ENCODE measurements around the gene RLF. TPM values are rescaled to one million over a fixed set of nuclear protein-coding genes. Genes with fewer than 3 reads are reported as not detected.
A peak's percentile ranks its signal among the peaks of the same experiment; 100 is the strongest.

RLF gene
- total and polyA plus RNA-seq, 3 donors from 2014 or later = 16.4 to 28.4 (median 27.2) TPM

DNA sequence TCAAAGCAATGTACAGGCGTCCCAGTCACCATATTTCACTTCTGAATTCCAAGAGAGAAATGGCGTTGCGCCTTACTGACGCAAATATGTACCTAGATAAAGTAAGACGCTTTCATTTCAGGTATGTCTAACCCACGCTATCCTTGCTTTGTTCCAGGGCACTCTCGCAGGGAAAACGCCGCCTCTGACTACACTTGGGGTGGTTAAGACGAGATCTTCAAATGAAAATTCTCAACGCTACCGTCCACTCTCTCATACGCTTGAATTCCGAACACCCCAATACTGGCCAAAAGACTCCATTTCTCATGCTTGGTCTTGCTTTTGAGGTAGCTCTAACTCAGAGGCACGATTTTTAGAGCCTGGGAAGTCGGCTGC is 96.1 kb downstream of the RLF start:
- 0% methylated on average over 15 to 16 of the region's 16 CpGs for WGBS, 2 donors
- no peaks in the 10 kb centered on the region for H3K9me3 ChIP-seq
- DNase-seq = no peak
- peak overlapping the region; percentile 88 to 92 for H3K4me3 ChIP-seq
- H3K36me3 ChIP-seq (ENCODE audit: low read depth, missing control alignments) = no peaks in the 10 kb centered on the region
- TF ChIP-seq, protein P1, sequence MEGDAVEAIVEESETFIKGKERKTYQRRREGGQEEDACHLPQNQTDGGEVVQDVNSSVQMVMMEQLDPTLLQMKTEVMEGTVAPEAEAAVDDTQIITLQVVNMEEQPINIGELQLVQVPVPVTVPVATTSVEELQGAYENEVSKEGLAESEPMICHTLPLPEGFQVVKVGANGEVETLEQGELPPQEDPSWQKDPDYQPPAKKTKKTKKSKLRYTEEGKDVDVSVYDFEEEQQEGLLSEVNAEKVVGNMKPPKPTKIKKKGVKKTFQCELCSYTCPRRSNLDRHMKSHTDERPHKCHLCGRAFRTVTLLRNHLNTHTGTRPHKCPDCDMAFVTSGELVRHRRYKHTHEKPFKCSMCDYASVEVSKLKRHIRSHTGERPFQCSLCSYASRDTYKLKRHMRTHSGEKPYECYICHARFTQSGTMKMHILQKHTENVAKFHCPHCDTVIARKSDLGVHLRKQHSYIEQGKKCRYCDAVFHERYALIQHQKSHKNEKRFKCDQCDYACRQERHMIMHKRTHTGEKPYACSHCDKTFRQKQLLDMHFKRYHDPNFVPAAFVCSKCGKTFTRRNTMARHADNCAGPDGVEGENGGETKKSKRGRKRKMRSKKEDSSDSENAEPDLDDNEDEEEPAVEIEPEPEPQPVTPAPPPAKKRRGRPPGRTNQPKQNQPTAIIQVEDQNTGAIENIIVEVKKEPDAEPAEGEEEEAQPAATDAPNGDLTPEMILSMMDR (IDR thresholded peaks at IDR 0.05) = no peak
- TF ChIP-seq POLR2A (IDR thresholded peaks at IDR 0.05) = no peak
- intact Hi-C loops (cut with DNase I; ENCODE audit: low total_unique reads) = no loop called here
- H3K27ac ChIP-seq = peak overlapping the region; percentile 89 to 95
- H3K4me1 ChIP-seq = peaks cover 15% of the 10 kb centered on the region
- H3K27me3 ChIP-seq = no peaks in the 10 kb centered on the region

DNA sequence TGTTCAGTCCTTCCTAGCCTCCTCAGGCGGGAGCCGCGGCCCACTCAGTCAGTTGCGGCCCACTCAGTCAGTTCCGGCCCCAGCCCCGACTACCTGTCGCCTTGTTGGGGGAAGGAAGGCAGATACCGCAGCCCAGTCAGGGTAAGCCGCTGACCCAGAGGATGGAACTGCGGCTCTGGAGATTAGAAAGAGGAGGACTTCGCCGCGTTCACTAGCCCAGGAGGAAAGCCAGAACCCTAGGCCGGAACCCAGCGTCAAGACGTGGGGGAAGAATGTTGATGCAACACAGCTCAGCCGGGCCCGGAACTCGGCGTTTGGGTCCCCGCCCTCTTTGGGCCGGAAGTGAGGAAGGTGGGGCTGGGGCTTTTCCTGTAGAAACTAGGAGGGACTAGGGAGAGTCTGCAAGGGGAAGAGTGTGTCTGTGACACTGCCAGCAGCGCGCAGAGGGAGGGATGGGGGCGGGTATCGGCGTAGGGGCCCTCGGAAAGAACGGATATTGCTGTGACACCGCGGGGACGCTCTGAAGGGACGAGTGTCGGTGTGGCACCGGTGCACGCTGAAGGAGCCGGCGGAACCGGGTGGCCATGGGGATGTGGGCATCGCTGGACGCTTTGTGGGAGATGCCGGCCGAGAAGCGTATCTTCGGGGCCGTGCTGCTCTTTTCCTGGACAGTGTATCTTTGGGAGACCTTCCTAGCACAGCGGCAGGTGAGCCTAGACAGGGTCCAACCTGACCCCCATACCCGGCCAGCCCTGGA is 96.7 kb downstream of the RLF start, which contains the start of gene ZMPSTE24:
ZMPSTE24 (plus strand) TSS at position 549 of the 757 bp plus-strand sequence; CDS start at position 585, 36 bp downstream.
- Histone ChIP-seq H3K27ac (peak within 1 kb of the TSS; percentile 89 to 95), H3K9me3 (no peaks in the 10 kb centered on the region), H3K36me3 (ENCODE audit: low read depth, missing control alignments) (no peaks in the 10 kb centered on the region), H3K4me1 (peaks cover 15% of the 10 kb centered on the region), H3K27me3 (no peaks in the 10 kb centered on the region), H3K4me3 (peak within 1 kb of the TSS; percentile 88 to 92)
- intact Hi-C loops (cut with DNase I; ENCODE audit: low total_unique reads) = no loop called here
- TF ChIP-seq, protein P1 (IDR thresholded peaks at IDR 0.05) = no peak
- TF ChIP-seq POLR2A (IDR thresholded peaks at IDR 0.05) = peak; percentile 28
- DNase-seq = peak; percentile 96
- WGBS, 2 donors = 0 to 1% methylated on average over 32 to 48 of the region's 48 CpGs

DNA sequence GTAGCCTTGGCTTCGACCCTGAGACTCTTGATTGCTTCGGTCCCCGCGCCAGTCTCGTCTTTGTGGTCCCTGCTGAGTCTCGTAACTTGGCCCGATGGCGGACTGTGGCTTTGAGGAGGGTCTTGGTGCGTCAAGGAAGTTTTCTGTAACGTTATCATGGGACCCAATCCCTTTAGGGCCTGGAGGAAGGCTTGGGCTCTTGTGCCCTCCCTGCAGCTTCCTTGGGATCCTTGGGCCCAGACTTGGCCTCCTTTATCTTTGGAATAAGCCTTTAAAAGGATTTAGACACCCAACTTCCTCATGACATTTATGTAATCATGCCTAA is 97.2 kb downstream of the RLF start:
- Histone ChIP-seq H3K36me3 (ENCODE audit: low read depth, missing control alignments) (no peaks in the 10 kb centered on the region), H3K4me1 (peaks cover 15% of the 10 kb centered on the region), H3K4me3 (peak overlapping the region; percentile 88 to 92), H3K27ac (peak overlapping the region; percentile 89 to 95), H3K27me3 (no peaks in the 10 kb centered on the region), H3K9me3 (no peaks in the 10 kb centered on the region)
- intact Hi-C loops (cut with DNase I; ENCODE audit: low total_unique reads) = no loop called here
- TF ChIP-seq, protein P1 (IDR thresholded peaks at IDR 0.05) = no peak
- TF ChIP-seq POLR2A (IDR thresholded peaks at IDR 0.05) = no peak
- DNase-seq = no peak
- WGBS, 2 donors = 0 to 3% methylated on average over 1 to 10 of the region's 10 CpGs

DNA sequence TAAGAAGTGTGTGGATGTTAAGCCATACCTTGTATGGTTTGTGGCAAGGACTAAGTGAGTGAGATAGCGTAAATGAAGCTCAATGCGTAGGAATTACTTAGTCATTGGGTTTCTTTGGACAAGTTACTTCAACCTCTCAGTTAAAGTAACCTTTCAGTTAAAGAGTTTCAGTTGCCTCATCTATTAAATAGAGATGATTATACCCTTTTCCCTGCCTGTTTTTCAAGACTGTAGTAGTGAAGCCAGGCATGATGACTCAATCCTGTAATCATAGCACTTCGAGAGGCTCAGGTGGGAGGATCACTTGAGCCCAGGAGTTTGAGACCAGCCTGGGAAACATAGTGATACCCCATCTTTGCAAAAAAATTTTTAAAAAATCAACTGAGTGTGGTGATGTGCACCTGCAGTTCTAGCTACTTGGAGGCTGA is 103.2 kb downstream of the RLF start:
- no peak for DNase-seq
- no peaks in the 10 kb centered on the region for H3K36me3 ChIP-seq (ENCODE audit: low read depth, missing control alignments)
- 88 to 92% methylated on average over 3 of the region's 3 CpGs for WGBS, 2 donors
- no peaks in the 10 kb centered on the region for H3K27me3 ChIP-seq
- no peaks in the 10 kb centered on the region for H3K9me3 ChIP-seq
- H3K4me1 ChIP-seq = no peaks in the 10 kb centered on the region
- no peak for TF ChIP-seq POLR2A (IDR thresholded peaks at IDR 0.05)
- TF ChIP-seq, protein P1 (IDR thresholded peaks at IDR 0.05) = no peak
- H3K27ac ChIP-seq = no peak overlapping the region
- H3K4me3 ChIP-seq = no peak overlapping the region
- intact Hi-C loops (cut with DNase I; ENCODE audit: low total_unique reads) = no loop called here

DNA sequence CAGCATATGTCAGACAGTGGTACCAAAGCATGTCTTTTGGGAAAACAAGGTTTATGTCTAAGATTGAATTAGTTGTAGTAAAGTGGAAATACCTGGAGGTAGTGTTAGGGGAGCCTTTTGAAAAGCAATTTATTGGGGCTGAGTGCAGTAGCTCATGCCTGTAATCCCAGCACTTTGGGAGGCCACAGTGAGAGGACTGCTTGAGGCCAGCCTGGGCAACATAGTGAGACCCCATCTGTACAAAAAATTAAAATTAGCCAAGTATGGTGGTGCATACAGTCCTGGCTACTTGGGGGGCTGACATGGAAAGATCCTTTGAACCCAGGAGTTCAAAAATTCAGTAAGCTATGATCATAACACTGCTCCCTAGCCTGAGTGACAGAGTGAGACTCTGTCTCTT is 104.1 kb downstream of the RLF start:
- no peaks in the 10 kb centered on the region for H3K36me3 ChIP-seq (ENCODE audit: low read depth, missing control alignments)
- no peak for TF ChIP-seq POLR2A (IDR thresholded peaks at IDR 0.05)
- TF ChIP-seq, protein P1 (IDR thresholded peaks at IDR 0.05) = no peak
- H3K4me3 ChIP-seq = no peak overlapping the region
- no peaks in the 10 kb centered on the region for H3K27me3 ChIP-seq
- no peak for DNase-seq
- intact Hi-C loops (cut with DNase I; ENCODE audit: low total_unique reads) = no loop called here
- H3K27ac ChIP-seq = no peak overlapping the region
- H3K4me1 ChIP-seq = no peaks in the 10 kb centered on the region
- H3K9me3 ChIP-seq = no peaks in the 10 kb centered on the region

Data from testis (tissue), 3 donors.